Type B pancreatic cell (in vitro differentiated cells): ENCODE measurements around the gene CHD5. TPM values are rescaled to one million over a fixed set of nuclear protein-coding genes. Genes with fewer than 3 reads are reported as not detected.

Experiments
- DNase-seq: peaks from one replicate; pipeline ENCODE4 v3.0.0; 2021; ENCODE audit warnings: mixed read lengths; ENCODE audit not compliant: unreplicated experiment; ENCODE audit errors: extremely low spot score
- H3K27ac Mint-ChIP-seq: 2 replicates; pipeline ENCODE4 v1.8.0; 2021; ENCODE audit warnings: mild to moderate bottlenecking, mixed read lengths
- H3K27me3 Mint-ChIP-seq: 2 replicates; pipeline ENCODE4 v1.8.0; 2021; ENCODE audit warnings: mixed read lengths
- H3K36me3 Mint-ChIP-seq: 2 replicates; pipeline ENCODE4 v1.8.0; 2021; ENCODE audit warnings: mixed read lengths
- H3K4me1 Mint-ChIP-seq: one replicate; pipeline ENCODE4 v1.8.0; 2021; ENCODE audit warnings: mixed read lengths; ENCODE audit not compliant: unreplicated experiment
- H3K4me3 Mint-ChIP-seq: 2 replicates; pipeline ENCODE4 v1.8.0; 2021; ENCODE audit warnings: mild to moderate bottlenecking, mixed read lengths
- H3K9me3 Mint-ChIP-seq: 2 replicates; pipeline ENCODE4 v1.8.0; 2021; ENCODE audit warnings: mixed read lengths
- CTCF ChIP-seq: fragments of 200-600 bp; sonication (generic); conservative IDR thresholded peaks from 2 replicates; pipeline ENCODE4 v1.5.0; 2021; ENCODE audit warnings: antibody characterized with exemption, mild to moderate bottlenecking
- total RNA-seq: library from RNA; stranded (reverse); gene quantifications from 2 replicates; pipeline ENCODE4 v1.2.1, GENCODE V29; 2021; ENCODE audit warnings: low replicate concordance

CHD5 gene
- total RNA-seq, 1 donor from 2014 or later: 0.70 TPM

- no peak overlapping the region for H3K4me3 Mint-ChIP-seq
- peaks cover 13% of the 10 kb centered on the region for H3K27me3 Mint-ChIP-seq
- no peak for TF ChIP-seq CTCF
- H3K36me3 Mint-ChIP-seq: no peaks in the 10 kb centered on the region
- no peak for DNase-seq
- no peaks in the 10 kb centered on the region for H3K4me1 Mint-ChIP-seq
- H3K27ac Mint-ChIP-seq: no peak overlapping the region
- H3K9me3 Mint-ChIP-seq: no peaks in the 10 kb centered on the region
Measured at GRCh38 chr1:6107409-6108356, 72.4 kb downstream of the CHD5 start.

GRCh38 chr1:6106977-6107376 lies 73.1 kb downstream of the CHD5 start:
- Mint-ChIP-seq H3K27ac (no peak overlapping the region), H3K4me1 (no peaks in the 10 kb centered on the region)

GRCh38 chr1:6106321-6106731 lies 73.8 kb downstream of the CHD5 start:
- H3K36me3 Mint-ChIP-seq: no peaks in the 10 kb centered on the region
- no peaks in the 10 kb centered on the region for H3K4me1 Mint-ChIP-seq
- DNase-seq: no peak
- H3K9me3 Mint-ChIP-seq: no peaks in the 10 kb centered on the region
- H3K27ac Mint-ChIP-seq: no peak overlapping the region
- TF ChIP-seq CTCF: no peak
- H3K4me3 Mint-ChIP-seq: no peak overlapping the region
- peaks cover 9% of the 10 kb centered on the region for H3K27me3 Mint-ChIP-seq

More at GRCh38 chr1:6106977-6107376, 73.1 kb downstream of the CHD5 start:
- Mint-ChIP-seq H3K4me3 (no peak overlapping the region), H3K36me3 (no peaks in the 10 kb centered on the region), H3K27me3 (peaks cover 10% of the 10 kb centered on the region), H3K9me3 (no peaks in the 10 kb centered on the region)
- no peak for DNase-seq
- TF ChIP-seq CTCF: no peak

GRCh38 chr1:6105763-6106162 lies 74.4 kb downstream of the CHD5 start:
- Mint-ChIP-seq H3K4me3 (no peak overlapping the region), H3K36me3 (no peaks in the 10 kb centered on the region), H3K4me1 (no peaks in the 10 kb centered on the region), H3K27ac (no peak overlapping the region), H3K27me3 (peaks cover 9% of the 10 kb centered on the region), H3K9me3 (no peaks in the 10 kb centered on the region)
- DNase-seq: no peak
- TF ChIP-seq CTCF: no peak

- Mint-ChIP-seq H3K27me3 (peaks cover 4% of the 10 kb centered on the region), H3K4me3 (no peak overlapping the region), H3K9me3 (no peaks in the 10 kb centered on the region), H3K27ac (no peak overlapping the region), H3K4me1 (no peaks in the 10 kb centered on the region), H3K36me3 (no peaks in the 10 kb centered on the region)
- TF ChIP-seq CTCF: no peak
- no peak for DNase-seq
Measured at GRCh38 chr1:6105218-6105679, 74.9 kb downstream of the CHD5 start.
